ENCODE measurements around the gene RNU6-8.

The RNU6-8 gene

DNA sequence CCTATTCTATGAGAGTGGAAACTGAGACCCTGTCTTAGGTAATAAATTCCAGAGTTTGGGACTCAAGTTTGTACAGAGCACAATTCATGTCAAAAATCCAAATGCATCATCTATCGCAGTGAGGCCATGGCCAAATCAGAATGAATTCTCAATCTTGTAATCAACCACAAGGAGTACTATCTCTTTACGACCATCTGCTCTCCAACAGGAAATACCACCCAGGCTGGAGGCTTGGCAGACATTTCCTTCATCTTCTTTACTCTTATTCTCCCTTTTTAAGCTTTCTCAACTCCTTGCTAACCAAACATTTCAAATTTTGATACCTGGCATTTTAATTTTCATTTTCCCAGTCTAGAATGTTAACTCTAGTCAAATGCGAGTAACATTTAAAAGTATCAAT lies 33.9 kb downstream of the RNU6-8 start:
- TF ChIP-seq ZFP3 (CRISPR knock-in tag; IDR thresholded peaks at IDR 0.05) (no peak), CSDC2 (CRISPR knock-in tag; IDR thresholded peaks at IDR 0.05) (no peak), RARB (CRISPR knock-in tag; IDR thresholded peaks at IDR 0.05) (no peak), TCF4 (CRISPR knock-in tag; IDR thresholded peaks at IDR 0.05; ENCODE audit: borderline replicate concordance) (no peak), ISL1 (CRISPR knock-in tag; IDR thresholded peaks at IDR 0.05) (no peak), GLIS3 (CRISPR knock-in tag; IDR thresholded peaks at IDR 0.05) (no peak), ZNF8 (CRISPR knock-in tag; IDR thresholded peaks at IDR 0.05) (no peak), ARNTL (CRISPR knock-in tag; IDR thresholded peaks at IDR 0.05; ENCODE audit: borderline replicate concordance, low read depth) (no peak), ZC3H10 (CRISPR knock-in tag; IDR thresholded peaks at IDR 0.05) (no peak), ZNF70 (CRISPR knock-in tag; IDR thresholded peaks at IDR 0.05) (no peak)
- TF ChIP-seq, protein P1, sequence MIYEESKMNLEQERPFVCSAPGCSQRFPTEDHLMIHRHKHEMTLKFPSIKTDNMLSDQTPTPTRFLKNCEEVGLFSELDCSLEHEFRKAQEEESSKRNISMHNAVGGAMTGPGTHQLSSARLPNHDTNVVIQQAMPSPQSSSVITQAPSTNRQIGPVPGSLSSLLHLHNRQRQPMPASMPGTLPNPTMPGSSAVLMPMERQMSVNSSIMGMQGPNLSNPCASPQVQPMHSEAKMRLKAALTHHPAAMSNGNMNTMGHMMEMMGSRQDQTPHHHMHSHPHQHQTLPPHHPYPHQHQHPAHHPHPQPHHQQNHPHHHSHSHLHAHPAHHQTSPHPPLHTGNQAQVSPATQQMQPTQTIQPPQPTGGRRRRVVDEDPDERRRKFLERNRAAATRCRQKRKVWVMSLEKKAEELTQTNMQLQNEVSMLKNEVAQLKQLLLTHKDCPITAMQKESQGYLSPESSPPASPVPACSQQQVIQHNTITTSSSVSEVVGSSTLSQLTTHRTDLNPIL (CRISPR knock-in tag; IDR thresholded peaks at IDR 0.05; ENCODE audit: low read depth): no peak
- TF ChIP-seq, protein P2, sequence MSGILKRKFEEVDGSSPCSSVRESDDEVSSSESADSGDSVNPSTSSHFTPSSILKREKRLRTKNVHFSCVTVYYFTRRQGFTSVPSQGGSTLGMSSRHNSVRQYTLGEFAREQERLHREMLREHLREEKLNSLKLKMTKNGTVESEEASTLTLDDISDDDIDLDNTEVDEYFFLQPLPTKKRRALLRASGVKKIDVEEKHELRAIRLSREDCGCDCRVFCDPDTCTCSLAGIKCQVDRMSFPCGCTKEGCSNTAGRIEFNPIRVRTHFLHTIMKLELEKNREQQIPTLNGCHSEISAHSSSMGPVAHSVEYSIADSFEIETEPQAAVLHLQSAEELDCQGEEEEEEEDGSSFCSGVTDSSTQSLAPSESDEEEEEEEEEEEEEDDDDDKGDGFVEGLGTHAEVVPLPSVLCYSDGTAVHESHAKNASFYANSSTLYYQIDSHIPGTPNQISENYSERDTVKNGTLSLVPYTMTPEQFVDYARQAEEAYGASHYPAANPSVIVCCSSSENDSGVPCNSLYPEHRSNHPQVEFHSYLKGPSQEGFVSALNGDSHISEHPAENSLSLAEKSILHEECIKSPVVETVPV (CRISPR knock-in tag; IDR thresholded peaks at IDR 0.05): no peak
- TF ChIP-seq, protein P3, sequence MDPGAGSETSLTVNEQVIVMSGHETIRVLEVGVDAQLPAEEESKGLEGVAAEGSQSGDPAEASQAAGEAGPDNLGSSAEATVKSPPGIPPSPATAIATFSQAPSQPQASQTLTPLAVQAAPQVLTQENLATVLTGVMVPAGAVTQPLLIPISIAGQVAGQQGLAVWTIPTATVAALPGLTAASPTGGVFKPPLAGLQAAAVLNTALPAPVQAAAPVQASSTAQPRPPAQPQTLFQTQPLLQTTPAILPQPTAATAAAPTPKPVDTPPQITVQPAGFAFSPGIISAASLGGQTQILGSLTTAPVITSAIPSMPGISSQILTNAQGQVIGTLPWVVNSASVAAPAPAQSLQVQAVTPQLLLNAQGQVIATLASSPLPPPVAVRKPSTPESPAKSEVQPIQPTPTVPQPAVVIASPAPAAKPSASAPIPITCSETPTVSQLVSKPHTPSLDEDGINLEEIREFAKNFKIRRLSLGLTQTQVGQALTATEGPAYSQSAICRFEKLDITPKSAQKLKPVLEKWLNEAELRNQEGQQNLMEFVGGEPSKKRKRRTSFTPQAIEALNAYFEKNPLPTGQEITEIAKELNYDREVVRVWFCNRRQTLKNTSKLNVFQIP (CRISPR knock-in tag; IDR thresholded peaks at IDR 0.05; ENCODE audit: borderline replicate concordance, low read depth): no peak
- TF ChIP-seq, protein P4, sequence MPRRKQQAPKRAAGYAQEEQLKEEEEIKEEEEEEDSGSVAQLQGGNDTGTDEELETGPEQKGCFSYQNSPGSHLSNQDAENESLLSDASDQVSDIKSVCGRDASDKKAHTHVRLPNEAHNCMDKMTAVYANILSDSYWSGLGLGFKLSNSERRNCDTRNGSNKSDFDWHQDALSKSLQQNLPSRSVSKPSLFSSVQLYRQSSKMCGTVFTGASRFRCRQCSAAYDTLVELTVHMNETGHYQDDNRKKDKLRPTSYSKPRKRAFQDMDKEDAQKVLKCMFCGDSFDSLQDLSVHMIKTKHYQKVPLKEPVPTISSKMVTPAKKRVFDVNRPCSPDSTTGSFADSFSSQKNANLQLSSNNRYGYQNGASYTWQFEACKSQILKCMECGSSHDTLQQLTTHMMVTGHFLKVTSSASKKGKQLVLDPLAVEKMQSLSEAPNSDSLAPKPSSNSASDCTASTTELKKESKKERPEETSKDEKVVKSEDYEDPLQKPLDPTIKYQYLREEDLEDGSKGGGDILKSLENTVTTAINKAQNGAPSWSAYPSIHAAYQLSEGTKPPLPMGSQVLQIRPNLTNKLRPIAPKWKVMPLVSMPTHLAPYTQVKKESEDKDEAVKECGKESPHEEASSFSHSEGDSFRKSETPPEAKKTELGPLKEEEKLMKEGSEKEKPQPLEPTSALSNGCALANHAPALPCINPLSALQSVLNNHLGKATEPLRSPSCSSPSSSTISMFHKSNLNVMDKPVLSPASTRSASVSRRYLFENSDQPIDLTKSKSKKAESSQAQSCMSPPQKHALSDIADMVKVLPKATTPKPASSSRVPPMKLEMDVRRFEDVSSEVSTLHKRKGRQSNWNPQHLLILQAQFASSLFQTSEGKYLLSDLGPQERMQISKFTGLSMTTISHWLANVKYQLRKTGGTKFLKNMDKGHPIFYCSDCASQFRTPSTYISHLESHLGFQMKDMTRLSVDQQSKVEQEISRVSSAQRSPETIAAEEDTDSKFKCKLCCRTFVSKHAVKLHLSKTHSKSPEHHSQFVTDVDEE (CRISPR knock-in tag; IDR thresholded peaks at IDR 0.05): no peak
- ATAC-seq: no peak

DNA sequence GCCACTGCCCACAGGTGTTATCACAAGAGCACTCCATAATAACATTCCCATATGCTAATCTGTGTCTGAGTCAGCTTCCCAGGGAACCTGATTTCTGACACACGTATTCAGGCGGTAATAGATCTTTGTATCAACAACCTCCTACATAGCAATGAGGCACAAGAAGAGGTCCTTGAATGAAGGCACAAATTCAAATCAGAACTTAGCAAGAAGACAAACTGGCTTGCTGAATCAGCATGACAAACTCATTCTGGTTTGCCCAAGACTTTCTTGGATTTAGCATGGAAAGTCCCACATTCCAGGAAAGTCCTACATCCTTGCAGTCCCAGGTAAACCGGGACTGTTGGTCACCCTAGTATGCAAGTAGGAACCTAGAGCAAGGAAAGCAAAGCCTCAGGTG lies 35.2 kb downstream of the RNU6-8 start:
- no peak for ATAC-seq
- TF ChIP-seq TCF4 (CRISPR knock-in tag; IDR thresholded peaks at IDR 0.05; ENCODE audit: borderline replicate concordance) (no peak), ZFP30 (CRISPR knock-in tag; IDR thresholded peaks at IDR 0.05) (no peak), TOX (CRISPR knock-in tag; IDR thresholded peaks at IDR 0.05; ENCODE audit: borderline replicate concordance) (no peak)
- TF ChIP-seq, protein P1 (CRISPR knock-in tag; IDR thresholded peaks at IDR 0.05; ENCODE audit: low read depth): no peak

DNA sequence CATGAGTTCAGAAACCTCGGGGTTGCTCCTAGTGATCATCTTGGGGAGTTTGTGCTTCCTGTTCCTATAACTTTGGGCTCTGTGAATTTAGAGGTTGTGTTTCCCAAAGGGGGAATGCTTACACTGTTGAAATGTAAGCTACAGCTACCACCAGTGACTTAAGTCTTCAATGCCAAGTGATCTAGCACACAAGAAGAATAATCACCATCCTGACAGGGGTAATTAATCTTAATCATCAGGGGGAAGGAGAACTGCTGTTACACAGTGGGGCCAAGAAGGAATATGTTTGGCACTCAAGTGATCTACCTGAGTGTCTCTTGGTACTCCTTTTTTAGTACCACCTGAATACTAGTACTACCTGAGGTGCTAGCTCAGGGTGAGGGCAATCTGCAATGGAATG lies 36.1 kb downstream of the RNU6-8 start:
- ATAC-seq: no peak
- no peak for TF ChIP-seq ISL1 (CRISPR knock-in tag; IDR thresholded peaks at IDR 0.05)
- no peak for TF ChIP-seq TOX (CRISPR knock-in tag; IDR thresholded peaks at IDR 0.05; ENCODE audit: borderline replicate concordance)
- TF ChIP-seq ZFP30 (CRISPR knock-in tag; IDR thresholded peaks at IDR 0.05): no peak
- no peak for TF ChIP-seq BACH2 (CRISPR knock-in tag; IDR thresholded peaks at IDR 0.05; ENCODE audit: borderline replicate concordance)
- TF ChIP-seq RARB (CRISPR knock-in tag; IDR thresholded peaks at IDR 0.05): no peak
- TF ChIP-seq GLIS3 (CRISPR knock-in tag; IDR thresholded peaks at IDR 0.05): no peak
- no peak for TF ChIP-seq ZFP3 (CRISPR knock-in tag; IDR thresholded peaks at IDR 0.05)
- no peak for TF ChIP-seq ARNTL (CRISPR knock-in tag; IDR thresholded peaks at IDR 0.05; ENCODE audit: borderline replicate concordance, low read depth)
- no peak for TF ChIP-seq ZC3H10 (CRISPR knock-in tag; IDR thresholded peaks at IDR 0.05)
- TF ChIP-seq, protein P3 (CRISPR knock-in tag; IDR thresholded peaks at IDR 0.05; ENCODE audit: borderline replicate concordance, low read depth): no peak
- TF ChIP-seq SNAI2 (CRISPR knock-in tag; IDR thresholded peaks at IDR 0.05): no peak
- no peak for TF ChIP-seq ZNF8 (CRISPR knock-in tag; IDR thresholded peaks at IDR 0.05)
- no peak for TF ChIP-seq PPARA (CRISPR knock-in tag; IDR thresholded peaks at IDR 0.05; ENCODE audit: borderline replicate concordance)
- TF ChIP-seq OSR1 (CRISPR knock-in tag; IDR thresholded peaks at IDR 0.05): no peak
- TF ChIP-seq ZNF70 (CRISPR knock-in tag; IDR thresholded peaks at IDR 0.05): no peak
- TF ChIP-seq, protein P1 (CRISPR knock-in tag; IDR thresholded peaks at IDR 0.05; ENCODE audit: low read depth): no peak
- no peak for TF ChIP-seq CSDC2 (CRISPR knock-in tag; IDR thresholded peaks at IDR 0.05)
- TF ChIP-seq, protein P5, sequence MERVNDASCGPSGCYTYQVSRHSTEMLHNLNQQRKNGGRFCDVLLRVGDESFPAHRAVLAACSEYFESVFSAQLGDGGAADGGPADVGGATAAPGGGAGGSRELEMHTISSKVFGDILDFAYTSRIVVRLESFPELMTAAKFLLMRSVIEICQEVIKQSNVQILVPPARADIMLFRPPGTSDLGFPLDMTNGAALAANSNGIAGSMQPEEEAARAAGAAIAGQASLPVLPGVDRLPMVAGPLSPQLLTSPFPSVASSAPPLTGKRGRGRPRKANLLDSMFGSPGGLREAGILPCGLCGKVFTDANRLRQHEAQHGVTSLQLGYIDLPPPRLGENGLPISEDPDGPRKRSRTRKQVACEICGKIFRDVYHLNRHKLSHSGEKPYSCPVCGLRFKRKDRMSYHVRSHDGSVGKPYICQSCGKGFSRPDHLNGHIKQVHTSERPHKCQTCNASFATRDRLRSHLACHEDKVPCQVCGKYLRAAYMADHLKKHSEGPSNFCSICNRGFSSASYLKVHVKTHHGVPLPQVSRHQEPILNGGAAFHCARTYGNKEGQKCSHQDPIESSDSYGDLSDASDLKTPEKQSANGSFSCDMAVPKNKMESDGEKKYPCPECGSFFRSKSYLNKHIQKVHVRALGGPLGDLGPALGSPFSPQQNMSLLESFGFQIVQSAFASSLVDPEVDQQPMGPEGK (CRISPR knock-in tag; IDR thresholded peaks at IDR 0.05; ENCODE audit: borderline replicate concordance): no peak

Data from SK-N-SH treated with all-trans-retinoic acid at 6 μM for 48 hours (cell line).